CD8-positive, alpha-beta memory T cell (primary cell): Measurements from ENCODE around the gene PFKL. TPM values are rescaled to one million over a fixed set of nuclear protein-coding genes. Genes with fewer than 3 reads are reported as not detected.

Experiments
- CTCF ChIA-PET: fragments of 350-600 bp; sonication (Branson Sonifier 250); formaldehyde crosslinking; loops from one replicate; lab custom pipeline; 2021; ENCODE audit warnings: antibody characterized with exemption; lab: Charles Lee
- POLR2A ChIA-PET: fragments of 350-600 bp; sonication (Branson Sonifier 250); formaldehyde crosslinking; loops from one replicate; lab custom pipeline; 2021; ENCODE audit warnings: antibody characterized with exemption; lab: Charles Lee
- DNase-seq, 5 donors: peaks; one replicate each; pipeline versions ENCODE4 v3.0.0 to v3.0.0-alpha.2; 2020 to 2022; ENCODE audit warnings: mixed read lengths in 1 of 5
- H3K27ac ChIP-seq: one replicate; pipeline ENCODE4 v1.7.0; 2013; ENCODE audit warnings: low read depth, mild to moderate bottlenecking, low read length, moderate library complexity
- H3K27me3 ChIP-seq: 2 replicates; pipeline ENCODE4 v1.7.0; 2013; ENCODE audit warnings: low read length, mild to moderate bottlenecking; ENCODE audit not compliant: insufficient read depth, poor library complexity, severe bottlenecking
- H3K36me3 ChIP-seq: 2 replicates; pipeline ENCODE4 v1.7.0; 2013; ENCODE audit warnings: mild to moderate bottlenecking, low read length, moderate library complexity; ENCODE audit not compliant: insufficient read depth
- H3K4me1 ChIP-seq: 2 replicates; pipeline ENCODE4 v1.7.0; 2013; ENCODE audit warnings: mild to moderate bottlenecking, low read length, moderate library complexity; ENCODE audit not compliant: insufficient read depth
- H3K4me3 ChIP-seq: 2 replicates; pipeline ENCODE4 v1.7.0; 2013; ENCODE audit warnings: mild to moderate bottlenecking, low read length
- H3K9me3 ChIP-seq: 2 replicates; pipeline ENCODE4 v1.7.0; 2013; ENCODE audit warnings: mild to moderate bottlenecking, low read length
- H3K27ac Mint-ChIP-seq, 8 donors: one replicate each; pipeline ENCODE4 v1.8.0; 2020 to 2021; ENCODE audit warnings: mixed read lengths in 8 of 8, mild to moderate bottlenecking in 6 of 8, inconsistent platforms in 3 of 8, moderate library complexity in 3 of 8
- H3K27me3 Mint-ChIP-seq, 2 donors: one replicate each; pipeline ENCODE4 v1.8.0; 2020 to 2021; ENCODE audit warnings: mixed read lengths in 2 of 2, mild to moderate bottlenecking in 1 of 2, moderate library complexity in 1 of 2
- H3K36me3 Mint-ChIP-seq, 3 donors: one replicate each; pipeline ENCODE4 v1.8.0; 2020 to 2021; ENCODE audit warnings: mixed read lengths in 3 of 3, inconsistent platforms in 1 of 3, mild to moderate bottlenecking in 1 of 3
- H3K4me1 Mint-ChIP-seq, 3 donors: one replicate each; pipeline ENCODE4 v1.8.0; 2020 to 2021; ENCODE audit warnings: mixed read lengths in 3 of 3, inconsistent platforms in 1 of 3, mild to moderate bottlenecking in 1 of 3
- H3K4me3 Mint-ChIP-seq, 7 donors: one replicate each; pipeline ENCODE4 v1.8.0; 2020 to 2021; ENCODE audit warnings: mixed read lengths in 7 of 7, mild to moderate bottlenecking in 6 of 7, moderate library complexity in 4 of 7, inconsistent platforms in 2 of 7
- H3K9me3 Mint-ChIP-seq, 5 donors: one replicate each; pipeline ENCODE4 v1.8.0; 2020 to 2022; ENCODE audit warnings: mixed read lengths in 5 of 5, mild to moderate bottlenecking in 3 of 5, moderate library complexity in 2 of 5, inconsistent platforms in 1 of 5
- polyA plus RNA-seq: library from polyadenylated mRNA; unstranded; fragments of 300-500 nt; fragmentation: Illumina TruSeq; gene quantifications from one replicate; pipeline ENCODE4 v1.2.3, GENCODE V29; 2021
- total RNA-seq, 2 experiments: library from RNA; stranded (reverse); gene quantifications; one replicate each; pipeline ENCODE4 v1.2.3, GENCODE V29; 2021

The PFKL gene
- total and polyA plus RNA-seq, 3 experiments from 2014 or later, result 105 to 129 (median 122) TPM

- H3K4me3 ChIP-seq, result no peak overlapping the region
- H3K9me3 ChIP-seq, result no peaks in the 10 kb centered on the region
- ChIA-PET POLR2A (no interaction called here), CTCF (interaction anchor here (0.5 kb wide), 1 partner anchor 109 kb away, joined by 4 read pairs; no protein-coding TSS in a partner anchor)
- H3K36me3 ChIP-seq, result peaks cover 5% of the 10 kb centered on the region
- H3K36me3 Mint-ChIP-seq, result peaks cover 0 to 53% (median 0%) of the 10 kb centered on the region in 3 donors
- peak overlapping the region in 1 of 8 donors; percentile 38 for H3K27ac Mint-ChIP-seq
- no peaks in the 10 kb centered on the region for H3K27me3 ChIP-seq
- no peak for DNase-seq
- no peak overlapping the region for H3K27ac ChIP-seq
- H3K4me3 Mint-ChIP-seq, result no peak overlapping the region
- H3K27me3 Mint-ChIP-seq, result no peaks in the 10 kb centered on the region
- no peaks in the 10 kb centered on the region for H3K4me1 Mint-ChIP-seq
- H3K9me3 Mint-ChIP-seq, result no peaks in the 10 kb centered on the region
- no peaks in the 10 kb centered on the region for H3K4me1 ChIP-seq
Measured at GRCh38 chr21:44319407-44320065, 19.7 kb downstream of the PFKL start.

- Mint-ChIP-seq H3K27me3 (no peaks in the 10 kb centered on the region), H3K36me3 (peaks cover 0 to 54% (median 0%) of the 10 kb centered on the region in 3 donors), H3K4me3 (no peak overlapping the region), H3K4me1 (no peaks in the 10 kb centered on the region), H3K9me3 (no peaks in the 10 kb centered on the region), H3K27ac (no peak overlapping the region)
- H3K27ac ChIP-seq, result no peak overlapping the region
- H3K9me3 ChIP-seq, result no peaks in the 10 kb centered on the region
- H3K27me3 ChIP-seq, result no peaks in the 10 kb centered on the region
- DNase-seq, result no peak
- ChIA-PET CTCF (no interaction called here), POLR2A (interaction anchor here (1.0 kb wide), 1 partner anchor 14 kb away, joined by 4 read pairs; no protein-coding TSS in a partner anchor)
- no peaks in the 10 kb centered on the region for H3K4me1 ChIP-seq
- no peak overlapping the region for H3K4me3 ChIP-seq
- peaks cover 5% of the 10 kb centered on the region for H3K36me3 ChIP-seq
Measured at GRCh38 chr21:44320847-44321246, 21.0 kb downstream of the PFKL start.

DNA sequence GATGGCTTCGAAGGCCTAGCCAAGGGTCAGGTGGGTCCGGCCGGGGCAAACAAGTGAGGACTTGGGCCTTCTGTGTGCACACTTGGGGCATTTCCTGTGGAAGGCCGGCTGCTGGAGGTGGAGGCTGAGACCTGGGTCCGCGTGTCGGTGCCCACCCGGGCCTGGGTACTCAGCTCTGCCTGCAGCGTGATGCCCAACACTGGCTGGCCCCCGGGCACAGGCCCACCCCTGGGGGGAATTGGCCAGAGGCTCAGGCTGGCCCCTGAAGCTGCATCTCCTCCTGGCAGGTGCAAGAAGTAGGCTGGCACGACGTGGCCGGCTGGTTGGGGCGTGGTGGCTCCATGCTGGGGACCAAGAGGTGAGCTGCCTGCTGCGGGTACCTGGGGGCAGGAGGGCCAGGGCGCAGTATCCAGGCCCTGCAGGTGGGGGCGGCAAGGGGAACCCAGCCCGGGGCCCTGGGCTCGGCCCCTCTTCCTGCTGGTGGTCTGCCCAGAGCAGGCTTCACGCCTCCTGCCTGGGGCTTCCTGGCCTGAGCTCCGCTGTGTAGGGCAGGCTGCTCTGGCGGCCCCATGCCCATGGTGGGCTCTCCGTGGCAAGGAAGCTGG is 22.1 kb downstream of the PFKL start:
- POLR2A ChIA-PET, result no interaction called here
- no peak for DNase-seq
- no peaks in the 10 kb centered on the region for H3K27me3 ChIP-seq
- H3K36me3 ChIP-seq, result peaks cover 5% of the 10 kb centered on the region
- Mint-ChIP-seq H3K27me3 (no peaks in the 10 kb centered on the region), H3K36me3 (peaks cover 0 to 53% (median 0%) of the 10 kb centered on the region in 3 donors), H3K4me3 (no peak overlapping the region), H3K27ac (no peak overlapping the region), H3K9me3 (no peaks in the 10 kb centered on the region), H3K4me1 (no peaks in the 10 kb centered on the region)
- CTCF ChIA-PET, result no interaction called here
- no peak overlapping the region for H3K4me3 ChIP-seq
- no peak overlapping the region for H3K27ac ChIP-seq
- H3K4me1 ChIP-seq, result no peaks in the 10 kb centered on the region
- no peaks in the 10 kb centered on the region for H3K9me3 ChIP-seq

DNA sequence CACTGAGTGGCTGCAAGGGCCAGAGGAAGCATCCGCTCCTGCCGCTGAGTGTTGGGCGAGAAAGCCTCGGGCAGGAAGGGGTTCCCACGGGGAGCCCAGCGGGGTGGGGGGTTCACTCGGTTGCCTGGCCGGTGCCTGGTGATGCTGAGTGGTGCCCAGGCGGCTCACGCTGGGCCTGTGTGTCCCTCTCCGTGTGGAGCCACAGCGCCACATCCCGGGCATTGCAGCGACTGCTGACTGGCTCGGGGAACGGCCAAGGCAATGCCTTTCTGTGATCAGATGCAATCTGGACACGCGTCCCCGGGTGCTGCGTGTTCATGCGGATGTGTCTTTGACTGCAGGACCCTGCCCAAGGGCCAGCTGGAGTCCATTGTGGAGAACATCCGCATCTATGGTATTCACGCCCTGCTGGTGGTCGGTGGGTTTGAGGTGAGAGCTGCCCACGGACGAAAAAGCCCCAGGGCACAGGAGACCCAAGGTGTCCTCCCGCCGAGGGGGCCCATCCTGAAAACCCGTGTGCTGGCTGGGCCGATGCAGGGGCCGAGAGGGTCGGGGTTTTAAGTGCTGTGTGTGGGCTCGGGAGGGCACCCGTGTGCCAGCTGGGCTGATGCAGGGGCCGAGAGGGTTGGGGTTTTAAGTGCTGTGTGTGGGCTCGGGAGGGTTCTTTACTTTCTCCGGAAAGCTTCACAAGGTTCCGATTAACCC is 22.9 kb downstream of the PFKL start:
- Mint-ChIP-seq H3K36me3 (peaks cover 0 to 52% (median 0%) of the 10 kb centered on the region in 3 donors), H3K9me3 (no peaks in the 10 kb centered on the region), H3K4me3 (no peak overlapping the region), H3K27ac (peak overlapping the region in 1 of 8 donors; percentile 64), H3K27me3 (no peaks in the 10 kb centered on the region), H3K4me1 (no peaks in the 10 kb centered on the region)
- H3K27me3 ChIP-seq, result no peaks in the 10 kb centered on the region
- H3K4me3 ChIP-seq, result no peak overlapping the region
- ChIA-PET CTCF (interaction anchor here (1.2 kb wide), 1 partner anchor 8 kb away, joined by 3 read pairs; no protein-coding TSS in a partner anchor), POLR2A (no interaction called here)
- H3K27ac ChIP-seq, result no peak overlapping the region
- H3K9me3 ChIP-seq, result no peaks in the 10 kb centered on the region
- H3K36me3 ChIP-seq, result peaks cover 3% of the 10 kb centered on the region
- H3K4me1 ChIP-seq, result no peaks in the 10 kb centered on the region
- no peak for DNase-seq

DNA sequence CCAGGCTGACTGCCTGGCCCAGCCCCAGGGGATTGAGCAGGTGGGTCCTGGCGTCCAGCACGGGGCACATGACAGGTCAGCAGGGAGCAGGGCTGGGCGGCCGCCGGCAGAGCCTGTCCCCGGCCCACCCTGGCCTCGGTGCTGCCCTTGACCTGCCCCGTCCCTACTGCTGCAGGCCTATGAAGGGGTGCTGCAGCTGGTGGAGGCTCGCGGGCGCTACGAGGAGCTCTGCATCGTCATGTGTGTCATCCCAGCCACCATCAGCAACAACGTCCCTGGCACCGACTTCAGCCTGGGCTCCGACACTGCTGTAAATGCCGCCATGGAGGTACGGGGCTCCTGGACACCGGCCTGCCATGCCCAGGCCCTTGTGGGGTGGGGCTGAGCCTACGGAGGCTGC is 23.7 kb downstream of the PFKL start:
- Histone ChIP-seq H3K9me3 (no peaks in the 10 kb centered on the region), H3K27ac (no peak overlapping the region), H3K36me3 (no peaks in the 10 kb centered on the region), H3K4me3 (no peak overlapping the region), H3K4me1 (no peaks in the 10 kb centered on the region), H3K27me3 (no peaks in the 10 kb centered on the region)
- H3K27ac Mint-ChIP-seq, result no peak overlapping the region
- no peaks in the 10 kb centered on the region for H3K4me1 Mint-ChIP-seq
- ChIA-PET CTCF (interaction anchor here (1.2 kb wide), 1 partner anchor 9 kb away, joined by 3 read pairs; no protein-coding TSS in a partner anchor), POLR2A (no interaction called here)
- no peaks in the 10 kb centered on the region for H3K27me3 Mint-ChIP-seq
- no peak overlapping the region for H3K4me3 Mint-ChIP-seq
- no peak for DNase-seq
- peaks cover 0 to 51% (median 0%) of the 10 kb centered on the region in 3 donors for H3K36me3 Mint-ChIP-seq
- no peaks in the 10 kb centered on the region for H3K9me3 Mint-ChIP-seq

DNA sequence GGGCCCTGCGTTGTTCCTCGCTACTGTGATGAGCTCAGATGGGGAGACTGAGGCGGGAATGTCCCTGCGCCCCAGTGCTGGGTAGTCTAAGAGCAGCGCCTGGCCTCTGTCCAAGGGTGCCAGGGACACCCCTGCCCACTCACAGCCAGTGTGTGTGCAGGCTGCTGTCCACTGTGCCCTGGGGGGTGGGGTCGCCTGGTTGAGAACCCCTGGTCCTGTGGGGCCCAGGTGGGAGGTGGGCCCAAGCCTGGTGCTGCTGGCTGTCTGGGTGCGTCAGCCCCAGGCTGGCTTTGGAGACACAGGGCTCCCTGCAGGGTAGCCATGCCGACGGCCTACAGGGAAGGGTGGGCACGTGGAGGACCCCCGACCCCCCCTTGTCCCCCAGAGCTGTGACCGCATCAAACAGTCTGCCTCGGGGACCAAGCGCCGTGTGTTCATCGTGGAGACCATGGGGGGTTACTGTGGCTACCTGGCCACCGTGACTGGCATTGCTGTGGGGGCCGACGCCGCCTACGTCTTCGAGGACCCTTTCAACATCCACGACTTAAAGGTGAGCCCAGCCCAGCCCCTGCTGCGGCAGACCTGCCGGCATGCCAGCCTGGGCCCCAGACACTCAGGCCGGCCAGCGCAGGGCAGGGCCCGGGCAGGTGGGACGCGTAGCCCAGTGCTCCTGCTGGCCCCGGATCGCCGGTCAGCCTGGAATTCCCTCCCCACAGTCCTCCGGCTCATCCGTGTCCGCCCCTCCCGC is 24.4 kb downstream of the PFKL start:
- Mint-ChIP-seq H3K4me3 (no peak overlapping the region), H3K27me3 (no peaks in the 10 kb centered on the region), H3K27ac (no peak overlapping the region), H3K36me3 (peaks cover 0 to 50% (median 0%) of the 10 kb centered on the region in 3 donors), H3K9me3 (no peaks in the 10 kb centered on the region), H3K4me1 (no peaks in the 10 kb centered on the region)
- ChIA-PET POLR2A (no interaction called here), CTCF (interaction anchor here (1.2 kb wide), 1 partner anchor 10 kb away, joined by 3 read pairs; no protein-coding TSS in a partner anchor)
- no peak overlapping the region for H3K4me3 ChIP-seq
- H3K4me1 ChIP-seq, result no peaks in the 10 kb centered on the region
- H3K27ac ChIP-seq, result no peak overlapping the region
- no peaks in the 10 kb centered on the region for H3K27me3 ChIP-seq
- DNase-seq, result no peak
- no peaks in the 10 kb centered on the region for H3K9me3 ChIP-seq
- no peaks in the 10 kb centered on the region for H3K36me3 ChIP-seq

- ChIA-PET POLR2A (no interaction called here), CTCF (no interaction called here)
- H3K27ac ChIP-seq, result no peak overlapping the region
- H3K27ac Mint-ChIP-seq, result no peak overlapping the region
- H3K27me3 Mint-ChIP-seq, result no peaks in the 10 kb centered on the region
- H3K4me1 Mint-ChIP-seq, result no peaks in the 10 kb centered on the region
- no peaks in the 10 kb centered on the region for H3K9me3 ChIP-seq
- H3K9me3 Mint-ChIP-seq, result no peaks in the 10 kb centered on the region
- H3K4me3 Mint-ChIP-seq, result no peak overlapping the region
- no peak overlapping the region for H3K4me3 ChIP-seq
- no peaks in the 10 kb centered on the region for H3K4me1 ChIP-seq
- no peaks in the 10 kb centered on the region for H3K36me3 ChIP-seq
- peak in 1 of 5 donors; percentile 45 for DNase-seq
- H3K36me3 Mint-ChIP-seq, result peaks cover 0 to 47% (median 0%) of the 10 kb centered on the region in 3 donors
- no peaks in the 10 kb centered on the region for H3K27me3 ChIP-seq
Measured at GRCh38 chr21:44324854-44325107, 24.9 kb downstream of the PFKL start.
